22Rv1 (cell line): Measurements from ENCODE around the gene PCDH20.

Source experiments
- CTCF ChIP-seq: fragments of 450-650 bp; IDR thresholded peaks from 2 replicates; pipeline ENCODE4 v1.5.1; 2017; ENCODE audit warnings: mild to moderate bottlenecking
- ZFX ChIP-seq: fragments of 450-650 bp; IDR thresholded peaks from 2 replicates; pipeline ENCODE4 v1.6.1; 2017; ENCODE audit warnings: antibody characterized with exemption, borderline replicate concordance

- TF ChIP-seq CTCF: no peak
- no peak for TF ChIP-seq ZFX
Measured at GRCh38 chr13:61408571-61408970, 7.1 kb downstream of the PCDH20 start.
